ENCODE results near the gene HLA-DQA1. TPM values are rescaled to one million over a fixed set of nuclear protein-coding genes. Genes with fewer than 3 reads are reported as not detected.
A peak's percentile ranks its signal among the peaks of the same experiment; 100 is the strongest.

The HLA-DQA1 gene
- total RNA-seq, 4 donors from 2014 or later, result 8.6 to 21.3 (median 11.5) TPM

DNA sequence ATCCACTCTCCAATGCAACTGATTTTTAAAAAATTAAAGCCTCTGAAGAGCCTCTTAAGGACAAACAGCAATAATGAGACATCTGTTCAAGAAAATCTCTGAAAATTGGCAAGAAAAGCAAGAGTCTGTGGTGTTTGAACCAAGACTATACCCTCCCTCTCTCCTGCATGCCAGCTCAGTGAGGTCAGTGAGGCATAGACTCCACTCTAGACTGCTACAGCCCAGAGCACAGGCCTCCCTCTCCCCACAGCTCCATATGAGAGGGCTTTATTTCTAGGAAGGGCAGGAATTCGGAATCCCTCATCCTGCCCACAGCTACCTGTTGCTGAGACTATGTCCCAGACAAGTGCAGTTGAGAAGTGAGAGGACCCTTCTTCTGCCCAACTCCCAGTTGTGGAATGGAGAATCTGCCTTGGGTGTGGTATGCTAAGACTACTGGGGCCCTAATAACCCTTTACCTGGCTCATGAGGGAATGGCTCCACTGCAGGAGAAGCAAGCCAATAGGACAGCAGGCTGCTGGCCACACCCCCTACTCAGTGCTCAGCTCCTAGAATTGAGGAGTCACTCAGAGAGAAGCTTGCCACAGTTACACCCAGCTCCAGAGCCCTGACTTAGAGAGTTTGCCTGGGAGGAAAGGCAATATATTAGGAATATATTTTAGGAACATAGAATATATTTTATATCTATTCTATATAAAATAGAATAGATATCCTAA is 22.7 kb upstream of the HLA-DQA1 start:
- TF ChIP-seq CTCF (IDR thresholded peaks at IDR 0.05), result no peak
- no peak for TF ChIP-seq POLR2AphosphoS5 (IDR thresholded peaks at IDR 0.05)
- TF ChIP-seq EP300 (IDR thresholded peaks at IDR 0.05), result no peak
- no peak for TF ChIP-seq POLR2A (IDR thresholded peaks at IDR 0.05)
- Histone ChIP-seq H3K4me1 (no peaks in the 10 kb centered on the region), H3K36me3 (no peaks in the 10 kb centered on the region), H3K27ac (no peak overlapping the region), H3K27me3 (no peaks in the 10 kb centered on the region), H3K4me3 (no peak overlapping the region), H3K9me3 (no peaks in the 10 kb centered on the region)
- 92% methylated on average over 1 of the region's 1 CpG for WGBS
- DNase-seq (ENCODE audit: low spot score in 2 of 2), result no peak

- Histone ChIP-seq H3K27ac (no peak overlapping the region), H3K4me1 (no peaks in the 10 kb centered on the region), H3K36me3 (no peaks in the 10 kb centered on the region), H3K9me3 (no peaks in the 10 kb centered on the region), H3K27me3 (no peaks in the 10 kb centered on the region), H3K4me3 (no peak overlapping the region)
- no peak for TF ChIP-seq POLR2AphosphoS5 (IDR thresholded peaks at IDR 0.05)
- no peak for TF ChIP-seq EP300 (IDR thresholded peaks at IDR 0.05)
- no peak for TF ChIP-seq CTCF (IDR thresholded peaks at IDR 0.05)
- no peak for TF ChIP-seq POLR2A (IDR thresholded peaks at IDR 0.05)
- DNase-seq (ENCODE audit: low spot score in 2 of 2), result no peak
- 54% methylated on average over 3 of the region's 3 CpGs for WGBS
Measured at GRCh38 chr6:32615885-32616532, 21.2 kb upstream of the HLA-DQA1 start.

GRCh38 chr6:32617751-32618150 is 19.5 kb upstream of the HLA-DQA1 start:
- no peaks in the 10 kb centered on the region for H3K9me3 ChIP-seq
- 94% methylated on average over 1 of the region's 1 CpG for WGBS

DNA sequence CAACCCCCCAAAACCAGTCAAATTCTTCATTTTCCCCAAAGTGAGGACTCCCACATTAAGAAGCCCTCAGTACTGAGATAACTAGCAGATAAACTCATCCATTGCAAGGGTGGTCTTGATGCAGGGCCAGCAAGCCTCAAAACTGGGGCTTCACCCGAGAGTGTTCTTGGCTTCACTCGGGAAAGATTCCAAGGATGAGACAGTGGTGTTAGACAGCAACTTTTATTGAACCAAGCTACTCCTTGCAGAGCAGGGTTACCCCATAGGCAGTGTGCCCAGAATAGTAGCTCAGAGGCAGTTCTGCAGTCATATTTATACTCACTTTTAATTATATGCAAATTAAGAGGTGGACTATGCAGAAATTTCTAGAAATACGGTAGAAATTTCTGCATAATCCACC is 15.8 kb upstream of the HLA-DQA1 start:
- WGBS, result 45% methylated on average over 3 of the region's 3 CpGs
- Histone ChIP-seq H3K27ac (no peak overlapping the region), H3K4me1 (no peaks in the 10 kb centered on the region), H3K9me3 (no peaks in the 10 kb centered on the region), H3K4me3 (no peak overlapping the region), H3K27me3 (no peaks in the 10 kb centered on the region), H3K36me3 (no peaks in the 10 kb centered on the region)
- no peak for DNase-seq (ENCODE audit: low spot score in 2 of 2)
- TF ChIP-seq EP300 (IDR thresholded peaks at IDR 0.05), result no peak

More at GRCh38 chr6:32617751-32618150, 19.5 kb upstream of the HLA-DQA1 start:
- TF ChIP-seq CTCF (IDR thresholded peaks at IDR 0.05) (no peak), POLR2AphosphoS5 (IDR thresholded peaks at IDR 0.05) (no peak), POLR2A (IDR thresholded peaks at IDR 0.05) (no peak), EP300 (IDR thresholded peaks at IDR 0.05) (no peak)
- Histone ChIP-seq H3K4me3 (no peak overlapping the region), H3K4me1 (no peaks in the 10 kb centered on the region), H3K27me3 (no peaks in the 10 kb centered on the region), H3K27ac (no peak overlapping the region), H3K36me3 (no peaks in the 10 kb centered on the region)
- DNase-seq (ENCODE audit: low spot score in 2 of 2), result no peak

GRCh38 chr6:32622545-32623401 is 14.4 kb upstream of the HLA-DQA1 start:
- DNase-seq (ENCODE audit: low spot score in 2 of 2), result no peak
- WGBS, result 61% methylated on average over 1 of the region's 1 CpG
- H3K27ac ChIP-seq, result no peak overlapping the region
- TF ChIP-seq CTCF (IDR thresholded peaks at IDR 0.05), result peak in 1 of 2 donors; percentile 30
- TF ChIP-seq POLR2AphosphoS5 (IDR thresholded peaks at IDR 0.05), result no peak
- H3K27me3 ChIP-seq, result no peaks in the 10 kb centered on the region
- H3K4me1 ChIP-seq, result no peaks in the 10 kb centered on the region
- H3K36me3 ChIP-seq, result no peaks in the 10 kb centered on the region
- no peak overlapping the region for H3K4me3 ChIP-seq
- no peaks in the 10 kb centered on the region for H3K9me3 ChIP-seq

Data from suprapubic skin (tissue), 4 donors.